ENCODE results near the gene ZBED5.

DNA sequence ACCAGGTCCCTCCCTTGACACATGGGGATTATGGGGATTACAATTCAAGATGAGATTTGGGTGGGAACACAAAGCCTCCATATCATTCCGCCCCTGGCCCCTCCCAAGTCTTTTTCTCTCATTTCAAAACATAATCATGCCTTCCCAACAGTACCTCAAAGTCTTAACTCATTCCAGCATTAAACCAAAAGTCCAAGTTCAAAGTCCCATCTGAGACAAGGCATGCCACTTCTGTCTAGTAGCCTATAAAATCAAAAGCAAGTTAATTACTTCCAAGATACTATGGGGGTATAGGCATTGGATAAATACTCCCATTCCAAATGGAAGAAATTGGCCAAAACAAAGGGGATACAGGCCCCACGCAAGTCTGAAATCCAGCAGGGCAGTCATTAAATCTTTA, 29.5 kb downstream of the ZBED5 start:
- TF ChIP-seq, protein P1, sequence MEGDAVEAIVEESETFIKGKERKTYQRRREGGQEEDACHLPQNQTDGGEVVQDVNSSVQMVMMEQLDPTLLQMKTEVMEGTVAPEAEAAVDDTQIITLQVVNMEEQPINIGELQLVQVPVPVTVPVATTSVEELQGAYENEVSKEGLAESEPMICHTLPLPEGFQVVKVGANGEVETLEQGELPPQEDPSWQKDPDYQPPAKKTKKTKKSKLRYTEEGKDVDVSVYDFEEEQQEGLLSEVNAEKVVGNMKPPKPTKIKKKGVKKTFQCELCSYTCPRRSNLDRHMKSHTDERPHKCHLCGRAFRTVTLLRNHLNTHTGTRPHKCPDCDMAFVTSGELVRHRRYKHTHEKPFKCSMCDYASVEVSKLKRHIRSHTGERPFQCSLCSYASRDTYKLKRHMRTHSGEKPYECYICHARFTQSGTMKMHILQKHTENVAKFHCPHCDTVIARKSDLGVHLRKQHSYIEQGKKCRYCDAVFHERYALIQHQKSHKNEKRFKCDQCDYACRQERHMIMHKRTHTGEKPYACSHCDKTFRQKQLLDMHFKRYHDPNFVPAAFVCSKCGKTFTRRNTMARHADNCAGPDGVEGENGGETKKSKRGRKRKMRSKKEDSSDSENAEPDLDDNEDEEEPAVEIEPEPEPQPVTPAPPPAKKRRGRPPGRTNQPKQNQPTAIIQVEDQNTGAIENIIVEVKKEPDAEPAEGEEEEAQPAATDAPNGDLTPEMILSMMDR (conservative IDR thresholded peaks at IDR 0.05): no peak
- no peak for TF ChIP-seq ZFX (IDR thresholded peaks at IDR 0.05)

All from C4-2B (cell line).